ENCODE results near the gene USH1C. TPM values are rescaled to one million over a fixed set of nuclear protein-coding genes. Genes with fewer than 3 reads are reported as not detected.

USH1C gene
- total RNA-seq, 1 donor from 2014 or later: 0.19 TPM

GRCh38 chr11:17528906-17529843 lies 15.0 kb downstream of the USH1C start:
- DNase-seq (ENCODE audit: low spot score): no peak

GRCh38 chr11:17528181-17528691 lies 16.0 kb downstream of the USH1C start:
- no peak for DNase-seq (ENCODE audit: low spot score)

GRCh38 chr11:17527628-17527995 lies 16.6 kb downstream of the USH1C start:
- no peak for DNase-seq (ENCODE audit: low spot score)

GRCh38 chr11:17526931-17527627 lies 17.1 kb downstream of the USH1C start:
- DNase-seq (ENCODE audit: low spot score): no peak

GRCh38 chr11:17526326-17526725 lies 17.9 kb downstream of the USH1C start:
- DNase-seq (ENCODE audit: low spot score): no peak

- DNase-seq (ENCODE audit: low spot score): no peak
These were observed 18.6 kb downstream of the USH1C start for GRCh38 chr11:17525570-17525969.

- DNase-seq (ENCODE audit: low spot score): no peak
These were observed 20.0 kb downstream of the USH1C start for GRCh38 chr11:17524221-17524620.

GRCh38 chr11:17522655-17523054 lies 21.6 kb downstream of the USH1C start:
- DNase-seq (ENCODE audit: low spot score): no peak

- DNase-seq (ENCODE audit: low spot score): no peak
These were observed 22.9 kb downstream of the USH1C start for GRCh38 chr11:17521106-17521900.

- no peak for DNase-seq (ENCODE audit: low spot score)
These were observed 24.9 kb downstream of the USH1C start for GRCh38 chr11:17519061-17519885.

GRCh38 chr11:17518366-17518765 lies 25.9 kb downstream of the USH1C start:
- no peak for DNase-seq (ENCODE audit: low spot score)

GRCh38 chr11:17517186-17517585 lies 27.0 kb downstream of the USH1C start:
- no peak for DNase-seq (ENCODE audit: low spot score)

- no peak for DNase-seq (ENCODE audit: low spot score)
These were observed 27.6 kb downstream of the USH1C start for GRCh38 chr11:17516551-17517150.

- no peak for DNase-seq (ENCODE audit: low spot score)
These were observed 28.6 kb downstream of the USH1C start for GRCh38 chr11:17515443-17516176.

GRCh38 chr11:17514476-17514875 lies 29.7 kb downstream of the USH1C start:
- no peak for DNase-seq (ENCODE audit: low spot score)

GRCh38 chr11:17513853-17514252 lies 30.4 kb downstream of the USH1C start:
- no peak for DNase-seq (ENCODE audit: low spot score)

- DNase-seq (ENCODE audit: low spot score): no peak
These were observed 32.1 kb downstream of the USH1C start for GRCh38 chr11:17512101-17512500.

- no peak for DNase-seq (ENCODE audit: low spot score)
These were observed 32.6 kb downstream of the USH1C start for GRCh38 chr11:17511571-17511970.

- no peak for DNase-seq (ENCODE audit: low spot score)
These were observed 33.6 kb downstream of the USH1C start for GRCh38 chr11:17510507-17511206.
